HCT116 (cell line): Measurements from ENCODE around the gene SCT.

Source experiments
- CEBPB ChIP-seq: IDR thresholded peaks from 2 replicates; pipeline ENCODE4 v1.6.1; 2012; ENCODE audit warnings: low read depth
- EGR1 ChIP-seq: IDR thresholded peaks from 2 replicates; pipeline ENCODE4 v1.6.1; 2012; ENCODE audit warnings: low read depth
- EZH2 ChIP-seq: fragments of 200-600 bp; sonication (generic); IDR thresholded peaks from 2 replicates; pipeline ENCODE4 v1.6.1; 2017; ENCODE audit warnings: antibody characterized with exemption, mixed run types
- EZH2phosphoT487 ChIP-seq: fragments of 200-600 bp; IDR thresholded peaks from 2 replicates; pipeline ENCODE4 v1.6.1; 2018; ENCODE audit warnings: antibody characterized with exemption, borderline replicate concordance
- POLR2A ChIP-seq: IDR thresholded peaks from 2 replicates; pipeline ENCODE4 v1.7.0; 2011; ENCODE audit warnings: borderline replicate concordance; ENCODE audit not compliant: insufficient read depth, insufficient read length; ENCODE audit errors: extremely low read depth
- POLR2AphosphoS5 ChIP-seq: IDR thresholded peaks from 2 replicates; pipeline ENCODE4 v1.6.1; 2011; ENCODE audit warnings: mild to moderate bottlenecking, low read depth, low read length, moderate library complexity
- RAD21 ChIP-seq: IDR thresholded peaks from 2 replicates; pipeline ENCODE4 v1.6.1; 2012; ENCODE audit warnings: low read depth, mild to moderate bottlenecking
- SIN3A ChIP-seq: IDR thresholded peaks from 2 replicates; pipeline ENCODE4 v1.6.1; 2012; ENCODE audit warnings: low read depth
- TCF7L2 ChIP-seq: IDR thresholded peaks from 2 replicates; pipeline ENCODE4 v1.7.0; 2011; ENCODE audit warnings: borderline replicate concordance, inconsistent platforms; ENCODE audit not compliant: insufficient read depth, insufficient read length; ENCODE audit errors: extremely low read depth
- ZFX ChIP-seq: fragments of 450-650 bp; IDR thresholded peaks from 2 replicates; pipeline ENCODE4 v1.6.1; 2017
- TF ChIP-seq, protein P1 (sequence below), 3 experiments: fragments of 200-600 bp in 1 of 3; sonication (generic) in 1 of 3; IDR thresholded peaks in 2 of 3; conservative IDR thresholded peaks in 1 of 3; 2 replicates each; pipeline ENCODE4 v1.5.1; 2012 to 2017; ENCODE audit warnings: low read depth in 2 of 3, low read length in 2 of 3, antibody characterized with exemption in 1 of 3, borderline replicate concordance in 1 of 3, control low read depth in 1 of 3, mild to moderate bottlenecking in 1 of 3, mixed read lengths in 1 of 3, mixed run types in 1 of 3, moderate library complexity in 1 of 3; ENCODE audit not compliant: insufficient read depth in 1 of 3

DNA sequence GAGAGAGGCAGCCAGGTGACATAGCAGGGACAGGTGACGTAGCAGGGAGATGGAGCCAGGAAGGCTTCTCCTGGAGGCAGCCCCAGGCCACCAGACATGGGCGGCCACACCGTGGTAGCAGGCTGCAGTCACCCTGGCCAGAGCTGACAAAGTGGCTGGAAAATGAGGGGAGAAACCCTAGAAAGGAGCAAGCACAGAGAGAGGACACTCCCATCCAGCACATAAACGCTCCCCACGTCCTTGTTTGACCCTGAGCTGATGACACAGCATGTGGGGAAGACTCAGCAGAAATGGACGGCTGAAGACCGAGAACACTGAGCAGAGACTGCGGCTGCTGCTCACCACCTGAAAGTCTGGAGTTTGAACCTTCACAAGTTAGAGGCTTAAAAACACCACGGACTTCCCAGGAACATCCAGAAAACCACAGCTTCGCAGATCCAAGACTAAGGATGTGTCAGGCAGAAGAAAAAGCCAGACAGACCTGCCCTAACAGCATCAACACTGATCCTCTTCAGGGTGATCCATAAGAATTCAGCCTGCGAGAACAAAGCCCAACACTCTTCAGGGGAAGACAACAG, 38.8 kb upstream of the SCT start:
- TF ChIP-seq, protein P1, sequence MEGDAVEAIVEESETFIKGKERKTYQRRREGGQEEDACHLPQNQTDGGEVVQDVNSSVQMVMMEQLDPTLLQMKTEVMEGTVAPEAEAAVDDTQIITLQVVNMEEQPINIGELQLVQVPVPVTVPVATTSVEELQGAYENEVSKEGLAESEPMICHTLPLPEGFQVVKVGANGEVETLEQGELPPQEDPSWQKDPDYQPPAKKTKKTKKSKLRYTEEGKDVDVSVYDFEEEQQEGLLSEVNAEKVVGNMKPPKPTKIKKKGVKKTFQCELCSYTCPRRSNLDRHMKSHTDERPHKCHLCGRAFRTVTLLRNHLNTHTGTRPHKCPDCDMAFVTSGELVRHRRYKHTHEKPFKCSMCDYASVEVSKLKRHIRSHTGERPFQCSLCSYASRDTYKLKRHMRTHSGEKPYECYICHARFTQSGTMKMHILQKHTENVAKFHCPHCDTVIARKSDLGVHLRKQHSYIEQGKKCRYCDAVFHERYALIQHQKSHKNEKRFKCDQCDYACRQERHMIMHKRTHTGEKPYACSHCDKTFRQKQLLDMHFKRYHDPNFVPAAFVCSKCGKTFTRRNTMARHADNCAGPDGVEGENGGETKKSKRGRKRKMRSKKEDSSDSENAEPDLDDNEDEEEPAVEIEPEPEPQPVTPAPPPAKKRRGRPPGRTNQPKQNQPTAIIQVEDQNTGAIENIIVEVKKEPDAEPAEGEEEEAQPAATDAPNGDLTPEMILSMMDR (IDR thresholded peaks at IDR 0.05 in 2 of 3, conservative IDR thresholded peaks at IDR 0.05 in 1 of 3; ENCODE audit: borderline replicate concordance in 1 of 3, insufficient read depth in 1 of 3, low read depth in 2 of 3, low read length in 2 of 3), result no peak
- TF ChIP-seq POLR2A, result no peak
- no peak for TF ChIP-seq EZH2
- no peak for TF ChIP-seq RAD21
- no peak for TF ChIP-seq TCF7L2
- no peak for TF ChIP-seq EZH2phosphoT487
- TF ChIP-seq POLR2AphosphoS5, result no peak
- TF ChIP-seq SIN3A, result no peak
- no peak for TF ChIP-seq ZFX
- no peak for TF ChIP-seq EGR1
- no peak for TF ChIP-seq CEBPB
